Activated naive CD4-positive, alpha-beta T cell treated with anti-CD3 and anti-CD28 coated beads, Interleukin-2, amount 50 U/mL, for 72 hours (primary cell): ENCODE results near the gene RRAD. TPM values are rescaled to one million over a fixed set of nuclear protein-coding genes. Genes with fewer than 3 reads are reported as not detected.

Source experiments
- ATAC-seq, 2 donors: fragments of 150-1000 bp; cut with Tn5 transposase; 2 replicates each; pipeline ENCODE4 v1.10.0; 2021; ENCODE audit warnings: mild to moderate bottlenecking in 2 of 2, moderate library complexity in 2 of 2
- DNase-seq, 2 donors: peaks; one replicate each; pipeline ENCODE4 v3.0.0; 2021 to 2022; ENCODE audit warnings: low spot score in 2 of 2
- H3K27ac Mint-ChIP-seq, 2 donors: one replicate each; pipeline ENCODE4 v1.8.0; 2022; ENCODE audit warnings: mild to moderate bottlenecking in 2 of 2, mixed read lengths in 2 of 2
- H3K36me3 Mint-ChIP-seq, 2 donors: one replicate each; pipeline ENCODE4 v1.8.0; 2022; ENCODE audit warnings: mixed read lengths in 2 of 2
- H3K9me3 Mint-ChIP-seq, 2 donors: one replicate each; pipeline ENCODE4 v1.8.0; 2022; ENCODE audit warnings: mixed read lengths in 2 of 2
- total RNA-seq, 2 donors: library from RNA; stranded (reverse); gene quantifications; one replicate each; pipeline ENCODE4 v1.2.3, GENCODE V29; 2022

RRAD gene
- total RNA-seq, 2 donors from 2014 or later, result 0.99 to 3.8 TPM

DNA sequence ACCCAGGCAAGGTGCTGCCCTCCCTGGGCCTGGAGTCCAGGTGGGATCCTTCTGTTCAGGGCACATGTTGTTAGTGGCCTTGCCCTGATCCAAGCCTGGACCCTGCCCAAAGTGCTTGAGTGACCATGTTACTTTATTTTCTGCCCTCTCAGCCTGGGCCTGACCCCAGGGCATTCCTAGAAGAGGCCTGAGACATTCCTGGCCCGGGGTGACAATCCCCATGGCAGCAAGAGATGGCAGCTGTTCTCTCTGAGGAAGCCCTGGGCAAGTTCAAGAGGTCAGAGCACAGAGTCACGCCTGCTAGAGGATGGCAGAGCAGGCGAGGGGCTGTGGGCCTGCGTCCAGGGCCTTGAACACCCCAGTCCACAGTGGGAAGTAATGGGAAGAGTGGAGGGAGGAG lies 11.6 kb downstream of the RRAD start:
- no peak overlapping the region for H3K27ac Mint-ChIP-seq
- H3K9me3 Mint-ChIP-seq, result no peaks in the 10 kb centered on the region
- ATAC-seq, result no peak
- no peak for DNase-seq
- H3K36me3 Mint-ChIP-seq, result no peaks in the 10 kb centered on the region

DNA sequence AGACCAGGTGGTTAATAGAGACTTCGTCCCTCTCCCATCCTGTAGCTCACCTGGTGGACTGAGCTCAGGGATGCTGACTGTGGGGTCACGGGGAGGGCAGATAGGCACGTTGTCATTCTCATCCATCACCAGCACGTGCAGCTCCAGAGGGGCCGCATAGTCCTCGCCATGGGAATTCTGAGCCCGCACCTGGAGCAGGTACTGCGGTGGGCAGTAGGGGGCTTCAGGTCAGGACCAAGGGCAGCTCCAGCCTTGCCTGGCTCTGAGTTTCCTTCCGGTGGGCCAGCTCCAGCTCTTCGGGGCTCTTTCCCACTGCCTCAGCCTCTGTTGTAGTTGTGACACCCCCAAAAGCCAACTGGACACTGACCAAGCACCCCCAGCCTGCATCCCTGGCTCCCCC lies 12.3 kb downstream of the RRAD start:
- ATAC-seq (no peak), DNase-seq (no peak)
- no peaks in the 10 kb centered on the region for H3K36me3 Mint-ChIP-seq
- no peak overlapping the region for H3K27ac Mint-ChIP-seq
- no peaks in the 10 kb centered on the region for H3K9me3 Mint-ChIP-seq

DNA sequence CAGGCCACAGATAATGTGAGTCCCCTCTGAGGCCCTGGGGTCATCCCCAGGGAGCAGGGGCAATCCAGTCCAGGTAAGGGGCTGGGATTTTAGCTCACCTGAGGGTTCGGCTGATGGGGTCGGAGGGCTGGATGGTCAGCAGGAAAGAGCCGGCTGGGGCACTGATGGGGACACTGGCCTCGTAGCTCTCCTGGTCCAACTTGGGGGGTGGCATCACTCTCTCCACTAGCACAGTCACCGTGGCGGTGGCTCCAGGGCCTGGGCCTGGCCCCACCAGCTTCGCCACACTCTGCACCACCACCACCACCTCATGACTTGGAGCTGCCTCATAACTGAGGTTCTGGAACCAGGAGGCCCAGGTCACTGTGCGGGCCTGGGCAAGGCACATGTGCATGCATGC lies 13.5 kb downstream of the RRAD start:
- no peaks in the 10 kb centered on the region for H3K9me3 Mint-ChIP-seq
- no peak for ATAC-seq
- H3K36me3 Mint-ChIP-seq, result no peaks in the 10 kb centered on the region
- DNase-seq, result no peak
- no peak overlapping the region for H3K27ac Mint-ChIP-seq

DNA sequence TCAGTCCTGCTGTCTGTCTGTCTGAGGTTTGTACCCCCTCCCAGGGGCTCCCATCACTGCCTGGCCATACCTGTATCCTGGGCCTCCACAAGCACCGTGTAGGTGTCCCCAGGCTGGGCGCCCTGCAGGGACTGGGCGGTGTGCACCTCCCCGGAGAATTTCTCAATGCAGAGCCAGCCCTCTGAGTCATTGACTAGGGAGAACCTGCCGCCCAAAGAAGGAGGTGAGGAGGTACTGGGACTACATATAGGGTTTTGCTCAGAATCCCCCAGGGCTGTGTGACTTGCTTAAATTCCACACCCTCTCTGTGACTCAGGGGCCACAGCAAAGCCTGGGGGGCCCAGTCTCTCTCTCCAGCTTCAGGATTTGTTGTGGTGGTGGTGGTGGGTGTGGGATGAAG lies 14.2 kb downstream of the RRAD start:
- DNase-seq (no peak), ATAC-seq (peak; percentile 14 to 48)
- Mint-ChIP-seq H3K27ac (no peak overlapping the region), H3K9me3 (no peaks in the 10 kb centered on the region), H3K36me3 (no peaks in the 10 kb centered on the region)

DNA sequence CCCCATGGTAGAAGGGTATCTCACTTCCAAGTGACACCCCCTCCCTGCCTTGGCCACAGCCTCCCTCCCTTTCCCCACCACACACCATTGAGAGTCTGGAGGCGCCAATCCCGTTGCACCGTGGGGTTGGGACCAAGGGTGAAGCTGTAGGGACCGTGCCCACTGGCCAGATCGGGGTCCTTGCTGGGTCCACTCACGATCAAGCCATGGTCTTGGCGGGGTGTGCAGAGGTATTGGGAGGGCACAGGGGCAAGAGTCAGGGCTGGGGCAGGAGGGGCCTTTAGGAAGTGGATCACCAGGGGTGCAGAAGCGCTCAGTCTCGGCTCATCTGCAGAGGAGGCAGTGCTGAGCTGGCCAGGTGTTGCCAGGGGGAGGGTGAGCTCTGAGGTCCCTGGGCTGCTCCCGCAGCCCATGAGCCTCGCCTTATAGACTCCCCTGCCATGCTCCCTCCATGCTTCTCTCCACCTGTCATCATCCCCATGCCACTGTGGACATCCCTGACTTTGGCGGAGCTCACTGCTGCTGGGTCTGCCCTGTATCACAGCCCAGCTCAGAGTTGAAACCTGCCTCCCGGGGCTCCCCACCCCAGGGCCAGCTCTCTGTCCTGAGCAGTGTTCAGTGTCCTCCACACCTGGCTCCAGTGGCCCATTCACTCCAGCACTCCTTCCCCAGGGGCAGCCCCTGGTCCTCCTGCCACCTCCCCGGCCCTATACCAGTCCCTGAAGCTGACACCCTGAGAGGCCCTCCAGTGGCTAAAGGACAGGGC lies 15.0 kb downstream of the RRAD start:
- ATAC-seq (no peak), DNase-seq (no peak)
- Mint-ChIP-seq H3K36me3 (no peaks in the 10 kb centered on the region), H3K9me3 (no peaks in the 10 kb centered on the region), H3K27ac (no peak overlapping the region)

DNA sequence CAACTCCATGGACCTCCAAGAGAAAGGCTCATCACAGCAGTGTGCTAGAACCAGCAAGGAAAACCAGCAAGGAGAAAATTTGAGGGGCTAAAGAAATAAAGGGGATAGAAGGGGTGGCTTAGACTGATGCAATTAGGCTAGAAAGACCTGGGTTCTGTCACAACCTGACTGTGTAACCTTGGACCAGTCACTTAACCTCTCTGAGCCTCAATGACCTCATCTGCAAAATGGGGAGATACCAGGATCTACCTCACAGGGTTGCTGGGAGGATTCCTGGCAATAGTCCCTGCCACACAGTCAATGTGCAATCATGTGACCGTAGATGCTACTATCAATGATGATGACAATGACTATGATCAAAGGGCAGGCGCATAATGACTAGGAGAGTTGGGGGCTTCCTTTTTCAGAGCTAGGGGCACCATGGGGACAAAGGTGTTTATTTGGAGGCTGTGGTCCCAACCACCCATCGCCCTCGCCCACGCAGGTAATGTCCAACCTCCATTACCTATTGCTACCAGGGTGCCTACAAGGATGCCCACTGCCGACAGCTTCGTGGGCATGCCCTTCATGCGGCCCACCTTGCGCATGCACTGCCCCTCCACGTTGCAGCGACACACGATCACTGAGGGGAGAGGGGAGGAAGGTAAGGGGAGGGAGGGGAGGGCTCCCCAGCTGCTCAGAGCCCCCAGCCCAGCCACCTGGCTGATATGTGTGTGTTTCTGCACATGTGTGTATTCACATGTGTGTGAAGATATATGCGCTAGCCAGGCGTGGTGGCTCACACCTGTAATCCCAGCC lies 16.4 kb downstream of the RRAD start:
- Mint-ChIP-seq H3K27ac (no peak overlapping the region), H3K9me3 (no peaks in the 10 kb centered on the region), H3K36me3 (no peaks in the 10 kb centered on the region)
- ATAC-seq (peak in 1 of 2 donors; percentile 46), DNase-seq (no peak)

DNA sequence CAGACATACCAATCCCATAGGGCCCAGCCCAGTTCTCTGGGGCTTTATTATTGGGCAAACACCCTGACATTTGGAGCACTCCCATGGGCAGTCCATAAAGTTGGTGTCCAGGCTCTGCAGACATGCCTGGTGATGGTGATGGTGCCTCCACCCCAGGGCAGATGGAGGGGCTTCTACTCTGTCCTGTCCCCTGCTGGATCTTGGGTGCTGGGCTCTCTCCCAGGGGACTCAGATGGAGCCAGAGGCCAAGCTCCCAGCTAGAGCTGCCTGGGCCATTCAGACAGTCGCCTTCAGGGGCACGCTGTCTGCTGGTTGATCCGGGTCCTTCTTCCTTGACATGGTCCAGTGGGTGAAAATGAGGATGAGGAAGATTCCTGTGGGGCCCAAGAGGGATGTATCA lies 17.2 kb downstream of the RRAD start:
- ATAC-seq (no peak), DNase-seq (no peak)
- no peak overlapping the region for H3K27ac Mint-ChIP-seq
- H3K36me3 Mint-ChIP-seq, result no peaks in the 10 kb centered on the region
- H3K9me3 Mint-ChIP-seq, result no peaks in the 10 kb centered on the region

DNA sequence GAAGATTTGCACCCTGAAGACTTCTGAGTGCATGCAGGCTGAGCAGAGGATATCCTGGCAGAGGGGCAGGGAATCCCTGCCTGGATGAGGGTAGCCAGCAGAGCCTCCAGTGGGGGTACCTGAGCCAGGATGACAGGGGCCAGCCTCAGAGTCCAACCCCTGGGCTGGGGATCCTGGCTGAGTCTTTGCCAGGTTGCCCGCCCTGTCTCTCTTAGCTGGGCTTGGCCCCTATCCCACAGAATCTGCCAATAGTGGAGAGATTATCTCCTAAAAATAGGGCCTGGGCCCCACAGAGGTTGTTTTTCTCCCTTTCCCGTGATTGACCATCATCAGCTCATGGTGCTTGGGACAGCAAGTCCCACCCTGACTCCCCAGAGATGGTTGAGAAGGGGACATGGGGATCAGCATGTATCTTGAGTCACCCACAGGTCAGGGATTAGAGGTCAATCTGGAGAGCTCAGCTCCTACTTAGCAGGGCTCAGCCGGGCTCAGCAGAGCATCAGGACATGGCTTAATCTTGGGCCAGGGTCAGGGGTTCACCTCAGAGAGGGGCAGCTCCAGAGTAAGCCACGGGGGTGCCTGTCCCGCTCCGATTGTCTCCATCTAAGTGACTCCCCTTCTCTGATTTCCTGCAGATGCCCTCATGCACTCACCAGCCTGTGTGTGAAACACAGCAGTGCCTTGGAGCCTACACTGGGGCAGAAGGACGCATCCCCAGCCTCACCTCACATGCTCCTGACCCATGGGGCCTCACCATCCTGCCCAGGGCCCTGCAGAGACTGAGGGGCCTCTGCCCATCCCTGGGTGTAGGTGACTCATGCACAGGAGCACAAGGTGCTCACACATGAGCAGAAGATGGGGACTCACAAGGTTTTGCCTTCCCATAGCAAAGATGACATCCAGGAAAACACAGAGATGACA lies 18.2 kb downstream of the RRAD start:
- no peak overlapping the region for H3K27ac Mint-ChIP-seq
- H3K9me3 Mint-ChIP-seq, result no peaks in the 10 kb centered on the region
- no peaks in the 10 kb centered on the region for H3K36me3 Mint-ChIP-seq
- DNase-seq, result no peak
- no peak for ATAC-seq

DNA sequence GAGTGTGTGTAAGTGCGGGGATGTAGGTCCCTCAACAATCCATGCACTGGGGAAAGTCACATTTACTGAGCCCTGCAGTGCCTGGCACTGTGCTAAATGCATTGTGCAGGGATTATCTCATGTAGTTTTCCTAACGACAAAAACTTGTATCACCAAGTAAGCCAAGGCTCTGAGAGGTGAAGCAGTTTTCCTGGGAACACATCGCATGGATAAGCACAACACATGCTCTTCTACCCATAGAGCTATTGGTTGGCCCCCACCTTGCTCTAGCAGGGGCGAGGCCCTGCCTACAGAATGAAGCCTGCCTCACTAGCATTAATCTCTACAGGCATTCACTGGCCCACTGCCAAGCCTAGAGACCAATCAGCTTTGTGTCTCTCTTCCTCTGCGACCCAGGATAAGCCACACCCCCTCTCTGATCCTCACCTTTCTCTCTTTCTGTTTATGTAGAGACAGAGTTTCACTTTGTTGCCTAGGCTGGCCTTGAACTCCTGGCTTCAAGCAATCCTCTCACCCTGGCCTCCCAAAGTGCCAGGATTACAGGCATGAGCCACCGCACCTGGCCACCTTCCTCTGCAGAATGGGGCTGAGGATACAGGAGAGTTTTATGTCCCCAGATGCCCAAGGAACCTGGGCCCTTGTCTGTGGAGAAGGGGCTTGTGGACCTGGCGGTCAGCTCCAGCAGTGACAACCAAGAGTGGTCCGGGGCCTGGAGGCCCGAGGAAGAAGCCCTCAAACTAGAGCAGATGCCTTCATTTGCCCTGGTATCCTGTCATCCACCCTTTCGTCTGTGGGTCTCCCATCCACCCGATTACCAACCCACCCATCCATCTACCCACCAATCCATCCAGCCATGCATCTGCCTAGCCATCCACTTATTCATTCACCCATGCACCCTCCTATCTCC lies 19.4 kb downstream of the RRAD start:
- peak overlapping the region; percentile 8 to 86 for H3K27ac Mint-ChIP-seq
- DNase-seq (peak in 1 of 2 donors; percentile 54), ATAC-seq (peak; percentile 33 to 80)
- no peaks in the 10 kb centered on the region for H3K36me3 Mint-ChIP-seq
- no peaks in the 10 kb centered on the region for H3K9me3 Mint-ChIP-seq

DNA sequence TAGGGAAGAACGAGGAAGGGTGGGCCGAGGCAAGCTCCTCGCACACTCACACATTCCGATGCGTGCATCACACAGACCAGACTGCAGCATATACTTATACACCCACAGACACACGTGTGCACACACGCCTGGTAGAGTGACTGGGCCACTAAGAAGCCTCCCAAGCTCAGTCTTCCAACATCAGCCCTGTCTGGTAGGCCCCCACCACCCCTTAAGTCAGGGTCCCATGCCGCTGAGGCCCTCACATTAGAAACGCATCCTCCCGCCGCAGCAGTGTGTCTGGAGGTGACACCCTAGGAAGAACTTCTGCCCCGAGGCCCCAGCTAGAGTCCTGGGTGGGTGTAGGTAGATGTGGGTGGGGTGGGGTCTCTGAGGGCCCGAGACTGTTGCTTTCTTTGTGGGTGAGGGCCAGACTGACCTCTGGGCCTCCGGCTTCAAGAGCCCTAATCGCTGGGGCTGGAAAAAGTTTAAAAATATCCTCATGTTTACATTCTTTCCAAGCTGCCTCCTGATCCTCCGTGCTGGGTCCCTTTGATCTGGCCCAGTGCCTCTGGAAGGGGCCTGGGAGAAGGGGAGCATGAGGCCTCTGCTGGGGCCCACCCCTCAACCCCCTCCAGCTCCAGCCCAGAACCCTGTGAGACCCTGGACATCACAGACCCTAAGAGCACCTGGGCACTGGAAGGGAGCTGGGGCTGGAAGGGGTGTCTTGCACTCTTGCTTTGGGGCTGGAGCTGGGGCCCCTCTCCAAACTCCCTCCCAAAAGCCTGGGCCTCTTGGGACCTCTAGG lies 20.3 kb downstream of the RRAD start:
- ATAC-seq, result no peak
- Mint-ChIP-seq H3K36me3 (no peaks in the 10 kb centered on the region), H3K9me3 (no peaks in the 10 kb centered on the region), H3K27ac (peak overlapping the region in 1 of 2 donors; percentile 8)
- DNase-seq, result no peak

DNA sequence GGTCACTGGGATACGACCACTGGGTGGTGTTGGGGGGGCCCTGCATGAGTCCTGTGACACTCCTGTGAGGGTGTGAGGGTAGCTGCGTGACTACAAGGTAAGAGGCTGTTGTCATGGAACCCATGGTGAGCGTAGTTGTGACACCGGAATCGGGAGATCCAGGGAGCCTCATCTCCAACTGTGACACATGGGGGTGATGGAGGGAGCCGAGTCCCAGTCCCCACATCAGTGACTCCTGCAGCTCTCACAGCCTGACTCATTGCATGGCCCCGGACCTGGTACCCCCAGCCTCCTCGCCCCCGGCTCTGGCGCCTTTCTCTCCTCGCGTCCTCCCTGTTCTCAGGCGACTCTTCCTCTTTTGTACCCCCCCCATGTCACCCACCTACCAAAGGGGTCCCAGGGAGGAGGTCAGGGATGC lies 20.9 kb downstream of the RRAD start:
- no peak for ATAC-seq
- no peak for DNase-seq
- H3K27ac Mint-ChIP-seq, result no peak overlapping the region
- no peaks in the 10 kb centered on the region for H3K9me3 Mint-ChIP-seq
- H3K36me3 Mint-ChIP-seq, result no peaks in the 10 kb centered on the region

DNA sequence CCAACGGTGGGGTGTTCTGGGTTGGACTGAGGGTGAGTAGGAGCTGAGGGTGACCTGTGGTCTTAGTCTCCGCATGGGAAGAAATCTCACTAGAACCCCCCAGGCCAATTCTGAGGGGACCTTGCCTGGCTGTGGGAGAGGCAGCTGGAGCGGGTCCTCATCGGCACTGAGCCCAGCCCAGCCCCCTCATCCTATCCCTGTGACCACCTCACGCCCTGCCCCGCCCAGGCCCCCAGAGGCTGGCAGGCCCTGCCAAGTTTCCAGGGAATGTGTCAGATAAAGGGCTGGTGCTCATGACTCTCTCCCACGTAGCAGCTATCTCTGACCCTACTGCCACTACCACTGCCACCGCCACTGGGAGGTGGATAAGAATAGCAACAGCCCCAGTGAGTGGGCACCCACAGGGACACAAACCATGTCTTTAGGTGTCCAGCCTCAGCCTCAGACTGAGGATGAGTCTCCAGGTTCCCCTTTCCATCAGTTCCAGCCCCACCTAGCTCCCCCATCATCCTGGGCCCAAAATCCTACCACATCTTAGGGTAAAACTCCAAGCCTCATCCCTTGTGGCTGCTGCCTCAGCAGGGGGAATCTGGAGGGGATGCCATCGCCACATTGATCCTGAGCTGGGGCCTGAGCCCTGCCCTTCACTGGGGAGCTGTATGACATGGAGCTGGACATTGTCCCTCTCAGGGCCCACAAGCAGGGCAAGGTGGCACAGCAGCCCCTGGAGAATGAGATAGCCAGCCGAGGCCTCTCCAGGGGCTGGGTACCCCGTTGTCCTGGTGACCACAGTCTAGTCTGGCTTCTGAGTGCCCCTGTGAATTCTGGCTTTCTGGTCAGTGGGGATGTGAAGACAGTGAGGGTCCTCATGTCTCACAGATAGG lies 21.5 kb downstream of the RRAD start:
- DNase-seq, result no peak
- H3K36me3 Mint-ChIP-seq, result no peaks in the 10 kb centered on the region
- H3K9me3 Mint-ChIP-seq, result no peaks in the 10 kb centered on the region
- ATAC-seq, result no peak
- no peak overlapping the region for H3K27ac Mint-ChIP-seq

DNA sequence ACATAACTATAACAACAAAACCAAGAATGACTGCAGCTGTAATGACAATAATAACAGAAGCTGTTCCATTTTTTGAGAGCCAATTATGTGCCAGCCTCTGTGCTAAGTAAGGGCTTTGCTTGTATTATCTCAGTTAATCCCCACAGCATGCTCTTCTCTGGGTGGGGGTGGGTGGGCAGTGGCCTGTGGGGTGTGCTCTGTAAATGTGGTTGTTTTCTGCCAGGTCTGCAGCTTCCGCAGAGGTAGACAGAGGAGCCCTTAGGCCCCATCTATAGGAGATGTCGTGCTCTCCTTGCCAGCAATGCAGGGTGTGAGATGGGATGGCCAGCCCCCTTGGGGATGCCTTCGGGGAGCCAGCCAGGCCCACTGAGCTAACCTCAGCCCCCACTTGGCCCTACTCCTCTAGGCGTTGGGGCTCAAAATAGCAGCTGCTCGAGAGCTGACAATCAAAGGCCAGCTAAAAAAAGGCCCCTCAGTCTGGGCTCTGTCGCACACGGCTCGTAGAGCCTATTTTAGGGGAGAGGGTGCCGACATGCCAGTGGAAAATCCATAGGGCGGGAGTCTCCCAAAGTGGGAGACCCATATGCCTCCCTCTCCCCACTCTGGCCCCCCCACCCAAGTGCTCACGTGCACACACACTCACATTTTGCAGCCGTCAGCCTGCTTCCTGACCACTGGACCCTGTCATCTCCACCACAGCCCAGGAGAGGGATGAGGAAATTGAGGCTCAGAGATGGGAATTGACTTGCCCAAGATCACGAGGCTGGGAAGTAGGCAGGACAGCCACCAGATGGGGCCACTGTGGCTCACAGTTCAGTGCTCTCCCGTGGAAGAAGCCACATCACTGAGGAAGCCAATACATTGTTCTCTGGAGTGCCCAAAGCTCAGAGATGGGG lies 22.4 kb downstream of the RRAD start:
- no peak overlapping the region for H3K27ac Mint-ChIP-seq
- no peaks in the 10 kb centered on the region for H3K9me3 Mint-ChIP-seq
- H3K36me3 Mint-ChIP-seq, result no peaks in the 10 kb centered on the region
- DNase-seq, result no peak
- ATAC-seq, result no peak

DNA sequence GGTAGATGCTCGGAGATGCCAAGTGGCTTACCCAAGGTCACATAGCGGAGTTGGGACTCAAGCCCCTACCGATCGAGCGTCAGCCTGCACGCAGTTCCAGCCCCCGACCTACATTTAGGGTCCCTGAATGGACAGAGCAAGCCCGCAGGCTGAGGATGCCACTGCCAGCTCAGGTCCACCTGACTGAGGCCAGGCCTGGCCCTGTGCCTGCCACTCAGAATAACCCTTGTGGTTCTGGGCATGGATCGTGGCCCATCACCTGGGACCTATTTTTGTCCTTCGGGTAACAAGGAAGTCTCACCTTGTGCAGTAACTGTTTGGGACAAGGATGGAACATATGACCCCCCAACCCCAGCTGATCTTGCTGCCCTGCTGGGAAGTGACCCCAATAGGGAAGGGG lies 23.7 kb downstream of the RRAD start:
- H3K9me3 Mint-ChIP-seq, result no peaks in the 10 kb centered on the region
- no peaks in the 10 kb centered on the region for H3K36me3 Mint-ChIP-seq
- no peak for ATAC-seq
- no peak for DNase-seq
- no peak overlapping the region for H3K27ac Mint-ChIP-seq
